ENCODE data around the gene EPHB1.

EPHB1 gene

GRCh38 chr3:134929976-134930375 lies 134.9 kb downstream of the EPHB1 start:
- no peak for TF ChIP-seq Cebpa-rat (IDR thresholded peaks at IDR 0.05)
- Histone ChIP-seq H3K4me2 (no peak overlapping the region), H4K20me1 (no peaks in the 10 kb centered on the region), H3K27ac (no peak overlapping the region), H3K27me3 (no peaks in the 10 kb centered on the region), H3K9ac (no peak overlapping the region), H3K36me3 (no peaks in the 10 kb centered on the region), H3K4me3 (no peak overlapping the region), H3K4me1 (no peaks in the 10 kb centered on the region), H3K9me3 (no peaks in the 10 kb centered on the region; the same call in 1 of the 2 replicates)

DNA sequence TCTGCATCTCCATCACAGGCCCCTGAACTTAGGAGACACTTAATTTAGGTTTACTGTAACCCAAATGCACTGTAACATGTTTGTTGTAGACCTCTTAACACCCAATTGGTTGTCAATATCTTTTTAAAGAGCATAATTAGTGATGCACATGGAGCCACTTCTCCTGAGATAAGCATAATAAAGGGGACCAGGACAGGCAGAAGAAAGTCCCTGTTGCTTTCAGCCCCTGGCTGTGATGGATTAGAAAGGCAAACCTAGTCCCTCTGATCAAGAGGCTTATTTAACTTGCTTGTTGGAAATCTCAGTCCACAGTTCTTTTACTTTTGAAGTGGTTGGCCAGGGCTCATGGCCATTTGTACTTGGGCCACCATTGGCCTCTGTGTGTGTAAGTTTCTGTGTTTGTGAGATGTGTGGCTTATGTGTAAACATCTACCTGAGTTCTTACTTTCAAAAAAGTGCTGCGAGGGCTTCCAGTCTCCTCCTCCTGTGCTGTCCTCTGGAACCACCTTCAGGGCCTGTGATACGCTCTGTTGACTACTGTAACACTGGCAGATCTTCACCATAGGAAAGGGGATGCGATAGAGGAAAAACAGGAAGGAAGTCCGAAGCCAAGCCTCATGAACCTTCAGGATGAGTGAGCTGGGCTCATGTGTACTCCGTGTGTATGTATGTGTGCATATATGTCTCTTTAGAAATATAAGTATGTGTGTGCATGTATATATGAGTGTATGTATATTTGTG lies 136.2 kb downstream of the EPHB1 start:
- no peak overlapping the region for H3K9ac ChIP-seq
- H3K4me2 ChIP-seq = no peak overlapping the region
- H4K20me1 ChIP-seq = no peaks in the 10 kb centered on the region
- no peaks in the 10 kb centered on the region for H3K27me3 ChIP-seq
- H3K4me3 ChIP-seq = no peak overlapping the region
- no peak for TF ChIP-seq Cebpa-rat (IDR thresholded peaks at IDR 0.05)
- H3K9me3 ChIP-seq = no peaks in the 10 kb centered on the region
- H3K36me3 ChIP-seq = no peaks in the 10 kb centered on the region
- no peaks in the 10 kb centered on the region for H3K4me1 ChIP-seq
- no peak overlapping the region for H3K27ac ChIP-seq

GRCh38 chr3:134932035-134932434 lies 137.0 kb downstream of the EPHB1 start:
- Histone ChIP-seq H3K27ac (no peak overlapping the region), H3K27me3 (no peaks in the 10 kb centered on the region), H4K20me1 (no peaks in the 10 kb centered on the region), H3K4me2 (no peak overlapping the region), H3K36me3 (no peaks in the 10 kb centered on the region), H3K9me3 (no peaks in the 10 kb centered on the region), H3K9ac (no peak overlapping the region), H3K4me1 (no peaks in the 10 kb centered on the region), H3K4me3 (no peak overlapping the region)
- TF ChIP-seq Cebpa-rat (IDR thresholded peaks at IDR 0.05) = no peak

DNA sequence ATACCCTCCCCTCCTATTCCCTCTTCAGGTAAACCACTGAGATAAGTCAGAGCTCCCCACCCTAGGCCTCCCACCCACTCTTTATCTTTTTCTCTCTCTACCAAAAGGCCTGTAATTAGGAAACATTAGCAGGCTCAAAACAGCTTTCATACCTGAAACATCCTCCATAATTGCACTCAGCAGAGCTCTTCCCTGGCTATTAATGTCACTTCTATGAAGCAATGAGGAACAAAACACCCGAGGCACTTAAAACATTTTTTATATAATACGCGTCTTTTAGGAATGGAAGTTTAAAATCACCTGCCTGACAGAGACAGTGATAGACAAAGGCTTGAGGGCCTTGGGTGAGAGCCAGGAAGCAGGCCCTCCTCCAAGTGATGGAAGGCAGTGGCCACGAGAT lies 138.9 kb downstream of the EPHB1 start:
- Histone ChIP-seq H3K36me3 (no peaks in the 10 kb centered on the region), H3K27me3 (no peaks in the 10 kb centered on the region), H3K4me2 (no peak overlapping the region), H3K4me1 (no peaks in the 10 kb centered on the region), H3K4me3 (no peak overlapping the region), H3K9me3 (no peaks in the 10 kb centered on the region), H4K20me1 (no peaks in the 10 kb centered on the region), H3K9ac (no peak overlapping the region), H3K27ac (no peak overlapping the region)
- no peak for TF ChIP-seq Cebpa-rat (IDR thresholded peaks at IDR 0.05)

- TF ChIP-seq Cebpa-rat (IDR thresholded peaks at IDR 0.05) = no peak
- Histone ChIP-seq H3K9ac (no peak overlapping the region), H3K36me3 (no peaks in the 10 kb centered on the region), H3K9me3 (no peaks in the 10 kb centered on the region), H3K4me2 (no peak overlapping the region), H4K20me1 (no peaks in the 10 kb centered on the region), H3K27ac (no peak overlapping the region), H3K4me3 (no peak overlapping the region), H3K27me3 (no peaks in the 10 kb centered on the region), H3K4me1 (no peaks in the 10 kb centered on the region)
These were observed 139.9 kb downstream of the EPHB1 start for GRCh38 chr3:134934933-134935332.

GRCh38 chr3:134937256-134938028 lies 142.4 kb downstream of the EPHB1 start:
- no peaks in the 10 kb centered on the region for H3K27me3 ChIP-seq
- no peak overlapping the region for H3K4me3 ChIP-seq
- no peak overlapping the region for H3K27ac ChIP-seq
- H3K4me2 ChIP-seq = no peak overlapping the region
- no peaks in the 10 kb centered on the region for H3K36me3 ChIP-seq
- H4K20me1 ChIP-seq = no peaks in the 10 kb centered on the region
- H3K4me1 ChIP-seq = no peaks in the 10 kb centered on the region
- no peak overlapping the region for H3K9ac ChIP-seq
- H3K9me3 ChIP-seq = no peaks in the 10 kb centered on the region
- no peak for TF ChIP-seq Cebpa-rat (IDR thresholded peaks at IDR 0.05)

DNA sequence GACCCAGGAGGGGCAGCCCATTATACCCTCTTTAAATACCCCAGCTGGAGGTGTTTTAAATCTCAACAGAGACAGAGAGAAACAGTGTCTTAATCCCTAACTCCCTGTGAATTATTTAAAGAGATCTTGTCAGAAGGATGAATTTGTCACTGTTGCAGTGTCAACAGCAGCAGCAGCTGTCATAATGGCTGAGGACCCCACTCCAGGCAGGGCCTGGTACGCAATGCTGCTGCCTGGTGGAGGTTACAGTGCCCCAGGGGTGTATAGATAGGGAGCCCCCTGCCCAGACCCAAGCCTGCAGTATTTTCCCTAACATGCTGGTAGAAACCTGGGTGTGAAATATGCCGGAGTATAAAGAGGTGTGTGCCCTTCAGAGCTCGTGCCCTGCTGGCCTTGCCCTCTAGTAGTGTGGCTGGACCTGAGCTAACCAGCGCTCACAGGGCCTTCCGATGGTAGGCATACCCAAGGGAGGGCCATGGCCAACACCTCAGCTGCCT lies 143.0 kb downstream of the EPHB1 start:
- Histone ChIP-seq H3K4me2 (no peak overlapping the region), H3K27ac (no peak overlapping the region), H3K4me3 (no peak overlapping the region)

DNA sequence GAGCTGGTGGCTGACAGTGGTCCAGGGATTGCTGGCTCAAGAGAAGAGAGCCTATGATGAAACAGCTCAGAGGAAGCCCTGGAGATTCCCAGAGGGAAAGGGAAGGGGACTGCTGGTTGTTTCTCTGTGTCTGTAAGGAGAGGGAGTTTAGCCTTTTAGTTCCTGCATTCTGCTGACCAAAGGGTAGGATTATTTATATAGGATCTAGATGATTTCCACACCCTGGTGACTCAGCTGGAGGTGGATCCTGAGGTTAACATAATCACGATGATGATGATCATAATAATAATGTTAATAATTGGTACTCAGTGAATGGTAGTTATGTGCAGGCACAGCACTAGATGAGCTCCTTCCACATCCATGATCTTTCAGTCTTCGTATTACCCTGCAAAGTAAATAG lies 144.9 kb downstream of the EPHB1 start:
- Histone ChIP-seq H3K4me1 (no peaks in the 10 kb centered on the region), H3K9me3 (no peaks in the 10 kb centered on the region), H3K36me3 (no peaks in the 10 kb centered on the region), H3K4me2 (no peak overlapping the region), H3K9ac (no peak overlapping the region), H3K27ac (no peak overlapping the region), H3K27me3 (no peaks in the 10 kb centered on the region), H4K20me1 (no peaks in the 10 kb centered on the region), H3K4me3 (no peak overlapping the region)
- TF ChIP-seq Cebpa-rat (IDR thresholded peaks at IDR 0.05) = no peak

More for the DNA sequence above, 143.0 kb downstream of the EPHB1 start:
- Histone ChIP-seq H3K9me3 (no peaks in the 10 kb centered on the region), H3K36me3 (no peaks in the 10 kb centered on the region), H3K4me1 (no peaks in the 10 kb centered on the region), H3K9ac (no peak overlapping the region), H4K20me1 (no peaks in the 10 kb centered on the region), H3K27me3 (no peaks in the 10 kb centered on the region)
- TF ChIP-seq Cebpa-rat (IDR thresholded peaks at IDR 0.05) = no peak

DNA sequence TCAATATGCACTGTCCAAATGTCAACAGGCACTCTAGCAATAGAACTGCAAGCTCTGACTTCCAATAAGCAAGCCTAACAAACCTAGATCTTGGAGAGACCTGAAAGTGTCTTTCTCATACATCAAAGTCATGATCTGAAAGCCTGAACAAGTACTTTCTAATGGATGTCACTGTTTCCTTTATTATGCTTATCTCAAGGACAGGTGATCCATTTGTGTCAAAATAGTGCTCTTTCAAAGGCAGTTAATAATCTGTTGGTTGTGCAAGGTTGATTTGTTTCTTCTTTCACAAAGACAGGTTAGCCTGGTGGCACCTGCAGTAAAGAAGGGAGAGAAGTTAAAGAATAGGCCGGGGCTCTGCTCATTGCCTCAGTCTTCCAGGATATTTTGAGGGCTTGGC lies 146.8 kb downstream of the EPHB1 start:
- Histone ChIP-seq H3K9me3 (no peaks in the 10 kb centered on the region), H3K4me2 (no peak overlapping the region), H3K4me1 (no peaks in the 10 kb centered on the region), H3K27me3 (no peaks in the 10 kb centered on the region), H4K20me1 (no peaks in the 10 kb centered on the region), H3K4me3 (no peak overlapping the region), H3K9ac (no peak overlapping the region), H3K27ac (no peak overlapping the region), H3K36me3 (no peaks in the 10 kb centered on the region)
- no peak for TF ChIP-seq Cebpa-rat (IDR thresholded peaks at IDR 0.05)

DNA sequence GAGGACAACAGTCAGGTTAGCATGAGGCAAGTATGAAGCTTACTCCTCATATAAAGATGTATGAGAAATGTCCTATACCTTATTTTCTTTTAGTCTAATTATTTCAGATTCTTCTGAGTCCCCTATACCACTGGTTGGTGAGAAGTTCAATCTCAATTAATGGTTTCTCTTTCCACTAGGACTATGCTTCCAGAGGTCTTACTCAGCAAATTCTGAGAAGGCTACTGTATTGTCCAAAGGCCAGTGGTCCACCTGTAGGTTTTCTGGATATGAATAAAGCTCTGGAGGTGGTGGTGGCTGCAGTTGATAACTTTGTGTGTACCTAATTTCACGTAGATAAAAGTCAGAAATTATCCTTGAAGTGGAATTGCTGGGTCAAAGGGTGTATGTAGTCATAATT lies 149.4 kb downstream of the EPHB1 start:
- H3K27me3 ChIP-seq = no peaks in the 10 kb centered on the region
- no peak overlapping the region for H3K4me2 ChIP-seq
- no peak overlapping the region for H3K4me3 ChIP-seq
- H3K27ac ChIP-seq = no peak overlapping the region
- H3K9ac ChIP-seq = no peak overlapping the region
- no peaks in the 10 kb centered on the region for H3K4me1 ChIP-seq
- no peaks in the 10 kb centered on the region for H4K20me1 ChIP-seq
- no peaks in the 10 kb centered on the region for H3K9me3 ChIP-seq
- TF ChIP-seq Cebpa-rat (IDR thresholded peaks at IDR 0.05) = no peak
- no peaks in the 10 kb centered on the region for H3K36me3 ChIP-seq

Data from BLaER1 (cell line).